H9 (cell line): ENCODE data around the gene ZPR1. TPM values are rescaled to one million over a fixed set of nuclear protein-coding genes. Genes with fewer than 3 reads are reported as not detected.

ENCODE experiments used
- DNase-seq: peaks from one replicate; pipeline ENCODE4 v3.0.0-alpha.2; 2017
- H2AFZ ChIP-seq: one replicate; pipeline ENCODE4 v1.6.1; 2013; ENCODE audit warnings: mild to moderate bottlenecking, low read length, control low read depth, moderate library complexity
- H2AK5ac ChIP-seq: 2 replicates; pipeline ENCODE4 v1.6.1; 2013; ENCODE audit warnings: low read length, control low read depth, mixed read lengths; ENCODE audit not compliant: insufficient read length
- H2BK120ac ChIP-seq: one replicate; pipeline ENCODE4 v1.6.1; 2013; ENCODE audit warnings: low read depth, mild to moderate bottlenecking, low read length, control low read depth, inconsistent platforms; ENCODE audit not compliant: poor library complexity, severe bottlenecking
- H2BK12ac ChIP-seq: 2 replicates; pipeline ENCODE4 v1.6.1; 2013; ENCODE audit warnings: low read length, control low read depth, mixed read lengths, low read depth; ENCODE audit not compliant: insufficient read length
- H2BK15ac ChIP-seq: 2 replicates; pipeline ENCODE4 v1.6.1; 2013; ENCODE audit warnings: low read depth, low read length, control low read depth
- H2BK20ac ChIP-seq: one replicate; pipeline ENCODE4 v1.6.1; 2013; ENCODE audit warnings: low read depth, mild to moderate bottlenecking, low read length, control low read depth, inconsistent platforms; ENCODE audit not compliant: poor library complexity, severe bottlenecking
- H2BK5ac ChIP-seq: 2 replicates; pipeline ENCODE4 v1.6.1; 2013; ENCODE audit warnings: low read length, control low read depth, mixed read lengths; ENCODE audit not compliant: insufficient read length
- H3K14ac ChIP-seq: 2 replicates; pipeline ENCODE4 v1.6.1; 2013; ENCODE audit warnings: low read length, control low read depth; ENCODE audit not compliant: insufficient read depth
- H3K18ac ChIP-seq: 2 replicates; pipeline ENCODE4 v1.6.1; 2013; ENCODE audit warnings: low read depth, mild to moderate bottlenecking, mixed read lengths, low read length, control low read depth; ENCODE audit not compliant: insufficient read length
- H3K23ac ChIP-seq: 2 replicates; pipeline ENCODE4 v1.6.1; 2013; ENCODE audit warnings: low read length, control low read depth, mixed read lengths, low read depth; ENCODE audit not compliant: insufficient read length
- H3K23me2 ChIP-seq: 2 replicates; pipeline ENCODE4 v1.6.1; 2013; ENCODE audit warnings: low read depth, mild to moderate bottlenecking, mixed read lengths, low read length, control low read depth; ENCODE audit not compliant: insufficient read length, poor library complexity, severe bottlenecking
- H3K27ac ChIP-seq: 2 replicates; pipeline ENCODE4 v1.5.1; 2013; ENCODE audit warnings: low read length, control low read depth, mixed read lengths, low read depth; ENCODE audit not compliant: insufficient read length
- H3K27me3 ChIP-seq: 2 replicates; pipeline ENCODE4 v1.6.1; 2013; ENCODE audit warnings: low read length, control low read depth, inconsistent platforms; ENCODE audit not compliant: insufficient read depth
- H3K4ac ChIP-seq: 2 replicates; pipeline ENCODE4 v1.6.1; 2013; ENCODE audit warnings: low read depth, mild to moderate bottlenecking, control low read depth, inconsistent platforms, low read length, moderate library complexity
- H3K4me1 ChIP-seq: 2 replicates; pipeline ENCODE4 v1.6.1; 2013; ENCODE audit warnings: low read length, control low read depth, inconsistent platforms; ENCODE audit not compliant: insufficient read depth
- H3K4me2 ChIP-seq: 2 replicates; pipeline ENCODE4 v1.6.1; 2013; ENCODE audit warnings: low read length, control low read depth, mixed read lengths; ENCODE audit not compliant: insufficient read length, insufficient read depth
- H3K56ac ChIP-seq: 2 replicates; pipeline ENCODE4 v1.6.1; 2013; ENCODE audit warnings: low read depth, mild to moderate bottlenecking, mixed read lengths, low read length, control low read depth; ENCODE audit not compliant: insufficient read length
- H3K79me1 ChIP-seq: 2 replicates; pipeline ENCODE4 v1.6.1; 2013; ENCODE audit warnings: low read depth, mild to moderate bottlenecking, moderate library complexity, low read length, control low read depth, inconsistent platforms; ENCODE audit not compliant: insufficient read depth, poor library complexity, severe bottlenecking
- H3K79me2 ChIP-seq: 2 replicates; pipeline ENCODE4 v1.6.1; 2013; ENCODE audit warnings: low read length, control low read depth, inconsistent platforms; ENCODE audit not compliant: insufficient read depth
- H3K9ac ChIP-seq: 2 replicates; pipeline ENCODE4 v1.6.1; 2013; ENCODE audit warnings: low read length, control low read depth, mixed read lengths; ENCODE audit not compliant: insufficient read length; ENCODE audit errors: extremely low read depth
- H3K9me3 ChIP-seq: one replicate; pipeline ENCODE4 v1.6.1; 2013; ENCODE audit warnings: low read depth, low read length, inconsistent platforms; ENCODE audit not compliant: control insufficient read depth
- H3T11ph ChIP-seq: one replicate; pipeline ENCODE4 v1.6.1; 2013; ENCODE audit warnings: mild to moderate bottlenecking, low read length, control low read depth, inconsistent platforms
- H4K20me1 ChIP-seq: one replicate; pipeline ENCODE4 v1.6.1; 2013; ENCODE audit not compliant: control insufficient read depth, insufficient read length, insufficient read depth
- H4K5ac ChIP-seq: 2 replicates; pipeline ENCODE4 v1.6.1; 2013; ENCODE audit warnings: low read depth, mild to moderate bottlenecking, mixed read lengths, low read length, control low read depth; ENCODE audit not compliant: insufficient read length
- H4K8ac ChIP-seq: replicated peaks from 2 replicates; pipeline ENCODE4 v1.6.1; 2013; ENCODE audit warnings: low read length, control low read depth, mixed read lengths, low read depth; ENCODE audit not compliant: insufficient read length
- H4K91ac ChIP-seq: 2 replicates; pipeline ENCODE4 v1.6.1; 2013; ENCODE audit warnings: low read depth, mild to moderate bottlenecking, moderate library complexity, mixed read lengths, low read length, control low read depth; ENCODE audit not compliant: insufficient read length
- H3K27ac Mint-ChIP-seq, 3 experiments: 2 replicates in 2 of 3; 3 replicates in 1 of 3; pipeline ENCODE4 v1.8.0; 2020 to 2021; ENCODE audit warnings: mixed read lengths in 3 of 3, mild to moderate bottlenecking in 1 of 3, moderate library complexity in 1 of 3
- H3K27me3 Mint-ChIP-seq: 2 replicates; pipeline ENCODE4 v1.8.0; 2021; ENCODE audit warnings: low read depth, mild to moderate bottlenecking, moderate library complexity, mixed read lengths
- H3K36me3 Mint-ChIP-seq, 3 experiments: 2 replicates in 2 of 3; 3 replicates in 1 of 3; pipeline ENCODE4 v1.8.0; 2020 to 2021; ENCODE audit warnings: low read depth in 3 of 3, mixed read lengths in 3 of 3; ENCODE audit not compliant: insufficient read depth in 1 of 3
- H3K4me1 Mint-ChIP-seq, 2 experiments: 2 replicates each; pipeline ENCODE4 v1.8.0; 2020; ENCODE audit warnings: mixed read lengths in 2 of 2
- H3K4me3 Mint-ChIP-seq, 2 experiments: 2 replicates in 1 of 2; 3 replicates in 1 of 2; pipeline ENCODE4 v1.8.0; 2020 to 2021; ENCODE audit warnings: mild to moderate bottlenecking in 2 of 2, mixed read lengths in 2 of 2, moderate library complexity in 1 of 2
- H3K9me3 Mint-ChIP-seq, 2 experiments: 2 replicates in 1 of 2; 3 replicates in 1 of 2; pipeline ENCODE4 v1.8.0; 2020; ENCODE audit warnings: mild to moderate bottlenecking in 2 of 2, mixed read lengths in 2 of 2, moderate library complexity in 1 of 2
- CTCF ChIP-seq: fragments of 200-600 bp; sonication (generic); conservative IDR thresholded peaks from 3 replicates; pipeline ENCODE4 v1.8.0; 2021; ENCODE audit warnings: antibody characterized with exemption, mild to moderate bottlenecking
- WGBS: extraction: QIAGEN DNeasy Blood & Tissue Kit; methylation state at CpG from one replicate; pipeline ENCODE4 v1.1.7; 2013; ENCODE audit warnings: missing lambda C conversion rate, low lambda C conversion rate, mixed read lengths; ENCODE audit not compliant: insufficient read length; ENCODE audit errors: extremely low coverage; 5-methylcytosine and 5-hydroxymethylcytosine counted together
- total RNA-seq: library from RNA; stranded (reverse); gene quantifications from 2 replicates; pipeline ENCODE4 v1.2.1, GENCODE V29; 2021

Gene ZPR1
- total RNA-seq, 1 experiment from 2014 or later, result 82.0 TPM

- Histone ChIP-seq H3K79me2 (peaks cover 2% of the 10 kb centered on the region; the same call in 1 of the 2 replicates), H4K5ac (no peak within 1 kb of the TSS), H4K8ac (no peak within 1 kb of the TSS), H2BK5ac (no peak within 1 kb of the TSS), H3K23ac (no peak within 1 kb of the TSS), H3K9me3 (no peaks in the 10 kb centered on the region), H3K79me1 (peaks cover 4% of the 10 kb centered on the region), H3K27ac (no peak within 1 kb of the TSS), H3K56ac (no peak within 1 kb of the TSS), H2AFZ (no peak within 1 kb of the TSS), H3K14ac (peak within 1 kb of the TSS; percentile 39; the same call in 1 of the 2 replicates), H3K18ac (peak within 1 kb of the TSS; percentile 63), H2AK5ac (no peak within 1 kb of the TSS), H3K4me2 (no peak within 1 kb of the TSS), H3T11ph (no peak within 1 kb of the TSS), H4K91ac (no peak within 1 kb of the TSS), H3K4ac (no peak within 1 kb of the TSS), H2BK20ac (no peak within 1 kb of the TSS), H3K4me1 (no peaks in the 10 kb centered on the region; the same call in 1 of the 2 replicates), H3K9ac (no peak within 1 kb of the TSS), H2BK120ac (no peak within 1 kb of the TSS), H3K27me3 (no peaks in the 10 kb centered on the region; the same call in 1 of the 2 replicates), H4K20me1 (no peaks in the 10 kb centered on the region), H3K23me2 (peaks cover 13% of the 10 kb centered on the region), H2BK12ac (no peak within 1 kb of the TSS), H2BK15ac (no peak within 1 kb of the TSS; the same call in 1 of the 2 replicates)
- Mint-ChIP-seq H3K9me3 (no peaks in the 10 kb centered on the region), H3K27me3 (peaks cover 22% of the 10 kb centered on the region), H3K4me3 (no peak within 1 kb of the TSS; a peak in 1 of 5 replicates), H3K27ac (no peak within 1 kb of the TSS), H3K36me3 (peaks cover 5 to 6% (median 5%) of the 10 kb centered on the region in 3 experiments; a peak in 5 of 7 replicates), H3K4me1 (peaks cover 19 to 30% of the 10 kb centered on the region in 2 experiments)
- DNase-seq, result no peak
- no CpG with 5 or more reads among the region's 7 CpGs for WGBS
- TF ChIP-seq CTCF, result no peak
Measured at GRCh38 chr11:116791813-116792143, 4.0 kb upstream of the ZPR1 start, which contains the start of gene APOA5. Gene APOA5, minus strand, starts transcription at chr11:116791879. Its CDS starts 19 bp downstream, at chr11:116791860.
